Upper lobe of left lung (tissue), 4 donors: ENCODE results near the gene ZBTB5.
"Not testable (repeated sequence)": the region's sequence is repeated elsewhere in the genome, so short reads cannot be mapped to it uniquely, and the experiment has no call there.

ENCODE experiments used
- POLR2A ChIP-seq, 4 donors: fragments of 450-650 bp; IDR thresholded peaks; one replicate each; pipeline ENCODE4 v1.5.1; 2016 to 2017; ENCODE audit warnings: antibody characterized with exemption in 4 of 4, mild to moderate bottlenecking in 2 of 4
- TF ChIP-seq, protein P1 (sequence below), 6 experiments: fragments of 450-650 bp in 4 of 6; fragments of 200-600 bp in 2 of 6; sonication (generic) in 2 of 6; IDR thresholded peaks; one replicate each; pipeline ENCODE4 v1.5.1; 2016 to 2019; ENCODE audit warnings: antibody characterized with exemption in 6 of 6

DNA sequence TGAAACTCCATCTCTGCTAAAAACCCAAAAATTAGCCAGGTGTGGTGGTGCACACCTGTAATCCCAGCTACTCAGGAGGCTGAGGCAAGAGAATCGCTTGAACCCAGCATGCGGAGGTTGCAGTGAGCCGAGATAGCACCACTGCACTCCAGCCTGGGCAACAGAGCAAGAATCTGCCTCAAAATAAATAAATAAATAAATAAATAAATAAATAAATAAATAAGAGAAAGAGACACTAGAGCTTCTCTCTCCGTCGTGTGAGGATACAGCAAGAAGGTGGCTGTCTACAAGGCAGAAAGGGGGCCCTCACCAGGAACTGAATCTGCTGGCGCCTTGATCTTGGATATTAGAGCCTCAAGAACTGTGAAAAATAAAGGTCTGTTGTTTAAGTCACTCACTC, 8.7 kb upstream of the ZBTB5 start:
- TF ChIP-seq, protein P1, sequence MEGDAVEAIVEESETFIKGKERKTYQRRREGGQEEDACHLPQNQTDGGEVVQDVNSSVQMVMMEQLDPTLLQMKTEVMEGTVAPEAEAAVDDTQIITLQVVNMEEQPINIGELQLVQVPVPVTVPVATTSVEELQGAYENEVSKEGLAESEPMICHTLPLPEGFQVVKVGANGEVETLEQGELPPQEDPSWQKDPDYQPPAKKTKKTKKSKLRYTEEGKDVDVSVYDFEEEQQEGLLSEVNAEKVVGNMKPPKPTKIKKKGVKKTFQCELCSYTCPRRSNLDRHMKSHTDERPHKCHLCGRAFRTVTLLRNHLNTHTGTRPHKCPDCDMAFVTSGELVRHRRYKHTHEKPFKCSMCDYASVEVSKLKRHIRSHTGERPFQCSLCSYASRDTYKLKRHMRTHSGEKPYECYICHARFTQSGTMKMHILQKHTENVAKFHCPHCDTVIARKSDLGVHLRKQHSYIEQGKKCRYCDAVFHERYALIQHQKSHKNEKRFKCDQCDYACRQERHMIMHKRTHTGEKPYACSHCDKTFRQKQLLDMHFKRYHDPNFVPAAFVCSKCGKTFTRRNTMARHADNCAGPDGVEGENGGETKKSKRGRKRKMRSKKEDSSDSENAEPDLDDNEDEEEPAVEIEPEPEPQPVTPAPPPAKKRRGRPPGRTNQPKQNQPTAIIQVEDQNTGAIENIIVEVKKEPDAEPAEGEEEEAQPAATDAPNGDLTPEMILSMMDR (IDR thresholded peaks at IDR 0.05): not testable (repeated sequence)
- TF ChIP-seq POLR2A (IDR thresholded peaks at IDR 0.05): not testable (repeated sequence)
